Renal cortex interstitium (tissue), 11 donors: ENCODE data around the gene LIMK1. TPM values are rescaled to one million over a fixed set of nuclear protein-coding genes. Genes with fewer than 3 reads are reported as not detected.

Experiments
- DNase-seq, 11 donors: peaks; one replicate each; pipeline ENCODE4 v3.0.0-alpha.2; 2013; ENCODE audit warnings: low read depth in 9 of 11, low spot score in 4 of 11; ENCODE audit errors: extremely low read depth in 1 of 11
- polyA plus RNA-seq, 3 donors: library from polyadenylated mRNA; unstranded; fragments of 120-200 nt; gene quantifications; one replicate each; pipeline ENCODE4 v1.2.1, GENCODE V29; 2013; ENCODE audit not compliant: insufficient read length in 3 of 3

LIMK1 gene
- polyA plus RNA-seq, 3 donors: 18.3 to 26.6 (median 25.1) TPM

DNA sequence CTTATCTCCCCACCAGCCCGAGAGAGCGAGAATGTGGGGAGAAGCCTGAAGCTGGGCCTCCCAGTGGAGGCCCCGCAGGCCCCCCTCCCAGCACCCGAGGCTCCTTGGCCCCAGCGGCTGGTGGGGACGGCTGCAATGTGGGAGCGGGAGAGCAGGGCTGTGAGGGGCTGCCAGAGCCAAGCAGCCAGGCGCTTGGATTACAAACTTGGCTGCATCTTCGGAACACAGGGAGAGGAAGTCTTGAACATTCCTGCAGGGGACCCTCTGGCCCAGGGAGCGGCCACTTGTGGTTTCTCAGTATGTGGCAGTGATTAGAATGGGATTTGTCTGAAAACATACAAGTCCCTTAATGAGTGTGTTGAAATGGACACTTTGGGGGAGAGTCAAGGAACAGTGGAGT, 32.4 kb upstream of the LIMK1 start:
- DNase-seq: no peak

DNA sequence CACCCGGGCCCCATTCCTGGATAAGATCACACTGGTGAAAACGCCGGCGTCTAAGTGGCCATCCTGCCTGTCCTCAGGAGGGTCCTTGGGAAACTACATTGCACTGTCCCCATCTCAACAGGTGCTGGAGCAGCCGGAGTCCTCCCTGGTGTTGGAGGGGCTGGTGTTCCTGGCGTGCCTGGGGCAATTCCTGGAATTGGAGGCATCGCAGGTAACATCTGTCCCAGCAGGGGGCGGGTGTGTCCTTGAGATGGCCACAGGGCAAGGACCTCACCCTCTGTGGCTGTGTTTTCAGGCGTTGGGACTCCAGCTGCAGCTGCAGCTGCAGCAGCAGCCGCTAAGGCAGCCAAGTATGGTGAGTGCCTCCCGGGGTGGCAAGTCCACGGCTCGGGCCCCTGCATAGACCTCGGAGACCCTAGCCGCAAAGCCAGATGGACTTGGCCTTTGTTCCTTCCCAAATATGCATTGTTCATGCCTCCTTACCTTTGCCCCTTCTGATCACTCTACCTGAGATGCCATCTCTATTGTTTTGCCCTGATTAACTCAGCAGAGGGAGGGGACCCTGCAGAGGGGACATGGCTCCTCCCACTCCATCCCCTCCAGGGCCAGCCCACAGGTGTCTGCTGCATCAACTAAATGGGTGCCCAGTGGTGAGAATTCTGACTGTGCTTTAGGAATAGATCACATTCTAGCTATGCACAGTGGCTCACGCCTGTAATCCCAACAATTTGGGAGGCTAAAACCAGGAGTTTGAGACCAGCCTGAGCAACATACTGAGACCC, 31.8 kb upstream of the LIMK1 start:
- DNase-seq: no peak

DNA sequence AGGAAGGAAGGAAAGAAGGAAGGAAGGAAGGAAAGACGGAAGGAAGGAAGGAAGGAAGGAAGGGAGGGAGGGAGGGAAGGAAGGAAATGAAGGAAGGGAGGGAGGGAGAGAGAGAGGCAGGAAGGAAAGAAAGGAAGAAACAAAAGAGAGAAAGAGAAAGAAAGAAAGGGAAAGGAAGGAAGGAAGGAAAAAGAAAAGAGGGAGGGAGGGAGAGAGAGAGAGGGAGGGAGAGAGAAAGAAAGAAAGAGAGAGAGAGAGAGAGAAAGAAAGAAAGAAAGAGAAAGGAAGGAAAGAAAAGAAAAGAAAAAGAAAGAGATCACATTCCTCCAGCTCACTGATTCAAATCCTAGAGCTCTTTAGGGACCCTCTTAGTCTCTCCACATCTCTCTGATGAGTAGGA, 31.0 kb upstream of the LIMK1 start:
- DNase-seq: no peak

DNA sequence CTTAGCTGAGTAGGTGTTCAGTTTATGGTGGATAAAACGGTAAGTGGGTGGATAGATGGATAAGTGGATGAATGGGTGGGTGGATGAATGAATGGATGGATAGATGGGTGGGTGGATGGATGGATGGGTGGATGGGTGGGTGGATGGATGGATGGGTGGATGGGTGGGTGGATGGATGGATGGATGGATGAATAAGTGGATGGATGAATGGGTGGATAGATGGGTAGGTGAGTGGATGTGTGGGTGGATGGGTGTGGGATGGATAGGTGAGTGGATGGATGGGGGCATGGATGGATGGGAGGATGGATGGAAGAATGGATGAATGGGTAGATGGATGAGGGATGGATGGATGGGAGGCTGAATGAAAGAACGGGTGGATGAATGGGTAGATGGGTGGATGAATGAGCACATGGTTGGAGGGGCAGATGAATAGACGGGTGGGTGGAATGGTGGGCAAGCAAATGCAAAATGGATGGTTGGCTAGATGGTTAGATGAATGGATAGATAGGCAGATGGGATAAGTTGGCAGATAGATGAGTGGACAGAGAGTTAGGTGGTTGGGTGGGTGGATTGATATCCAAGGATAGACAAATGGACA, 29.9 kb upstream of the LIMK1 start:
- no peak for DNase-seq

DNA sequence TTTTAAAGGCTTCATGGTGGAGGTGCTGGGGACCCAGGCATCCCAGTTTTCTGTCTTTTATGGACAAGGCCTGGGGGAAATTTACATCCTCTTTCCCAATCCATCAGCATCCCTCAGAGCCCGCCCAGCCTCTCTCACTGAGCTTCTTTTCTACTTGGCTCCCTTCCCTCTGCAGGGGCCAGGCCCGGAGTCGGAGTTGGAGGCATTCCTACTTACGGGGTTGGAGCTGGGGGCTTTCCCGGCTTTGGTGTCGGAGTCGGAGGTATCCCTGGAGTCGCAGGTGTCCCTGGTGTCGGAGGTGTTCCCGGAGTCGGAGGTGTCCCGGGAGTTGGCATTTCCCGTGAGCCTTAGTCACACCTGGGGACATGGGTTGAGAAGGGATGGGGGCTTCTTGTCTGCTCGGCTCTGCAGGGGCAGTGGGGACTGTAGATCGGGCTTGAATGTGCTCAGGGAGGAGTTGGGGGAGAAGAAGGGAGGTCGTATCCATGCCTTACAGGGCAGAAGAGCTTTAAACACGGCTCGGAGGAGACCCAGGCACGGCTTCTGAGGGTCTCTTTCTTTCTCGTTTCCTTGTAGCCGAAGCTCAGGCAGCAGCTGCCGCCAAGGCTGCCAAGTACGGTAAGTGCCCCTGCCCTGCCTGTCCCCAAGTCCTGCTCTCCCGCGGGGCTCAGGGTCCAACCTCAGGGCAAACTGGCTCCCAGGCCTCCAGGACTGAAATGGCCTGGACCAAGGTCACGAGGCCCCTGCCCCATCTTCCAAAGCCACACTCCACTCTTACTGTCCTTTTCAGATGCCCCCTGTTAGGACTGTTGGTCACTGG, 27.3 kb upstream of the LIMK1 start:
- DNase-seq: no peak

DNA sequence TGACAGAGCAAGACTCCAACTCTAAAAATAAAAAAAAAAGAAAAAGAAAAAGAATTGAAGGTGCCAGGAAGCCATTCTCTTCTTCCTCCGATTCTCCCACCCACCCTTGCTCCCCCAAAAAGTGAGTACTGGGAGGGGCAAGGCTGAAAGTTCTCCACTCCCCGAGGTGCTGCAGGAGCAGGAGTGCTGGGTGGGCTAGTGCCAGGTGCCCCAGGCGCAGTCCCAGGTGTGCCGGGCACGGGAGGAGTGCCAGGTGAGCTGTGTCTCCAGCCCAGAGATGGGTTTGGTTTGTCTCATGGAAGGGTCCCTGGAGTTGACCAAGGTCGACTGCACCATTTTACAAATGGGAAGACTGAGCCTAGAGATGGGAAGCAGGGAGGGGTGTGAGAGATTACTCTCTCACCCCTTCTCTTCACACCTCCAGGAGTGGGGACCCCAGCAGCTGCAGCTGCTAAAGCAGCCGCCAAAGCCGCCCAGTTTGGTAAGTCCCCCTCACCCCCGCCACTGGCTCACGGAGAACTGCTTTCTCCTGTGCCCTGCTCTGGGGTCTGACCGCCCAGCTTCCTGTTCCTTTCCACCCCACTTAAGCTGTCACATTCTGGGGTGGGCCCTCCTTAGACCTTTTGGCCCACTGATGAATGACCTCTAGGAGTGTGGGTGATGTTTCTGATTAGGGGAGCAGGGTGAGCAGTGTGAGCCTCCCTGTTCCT, 26.2 kb upstream of the LIMK1 start:
- no peak for DNase-seq

DNA sequence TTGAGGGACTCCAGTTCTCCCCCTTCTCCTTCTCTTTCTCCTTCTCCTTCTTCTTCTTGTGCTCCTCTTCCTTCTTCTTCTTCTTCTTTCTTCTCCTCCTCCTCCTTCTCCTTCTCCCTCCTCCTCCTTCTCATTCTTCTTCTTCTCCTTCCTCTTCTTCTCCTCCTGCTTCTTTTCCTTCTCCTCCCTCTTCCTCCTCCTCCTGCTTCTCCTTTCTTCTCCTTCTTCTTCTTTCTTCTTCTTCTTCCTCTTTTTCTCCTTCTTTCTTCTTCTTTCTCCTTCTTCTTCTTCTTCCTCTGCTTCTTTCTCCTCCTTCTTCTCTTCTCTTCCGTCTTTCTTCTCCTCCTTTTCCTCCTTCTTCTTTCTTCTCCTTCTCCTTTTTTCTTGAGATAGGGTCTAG, 25.6 kb upstream of the LIMK1 start:
- DNase-seq: no peak

DNA sequence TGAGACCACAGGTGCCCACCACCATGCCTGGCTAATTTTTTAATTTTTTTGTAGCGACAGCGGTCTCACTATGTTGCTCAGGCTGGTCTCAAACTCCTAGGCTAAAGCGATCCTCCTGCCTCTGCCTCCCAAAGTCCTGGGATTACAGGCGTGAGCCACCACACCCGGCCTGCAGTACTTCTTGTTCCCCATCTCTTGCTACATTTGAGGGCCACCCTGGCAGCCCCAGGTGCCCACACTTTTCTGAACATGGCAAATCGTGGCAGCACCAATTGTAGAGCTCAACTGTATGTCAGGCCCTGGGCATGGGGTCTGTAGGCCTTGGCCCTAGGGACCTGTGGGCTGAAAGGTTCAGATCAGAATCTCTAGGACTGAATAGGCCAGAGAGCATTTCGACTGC, 25.1 kb upstream of the LIMK1 start:
- DNase-seq: no peak

DNA sequence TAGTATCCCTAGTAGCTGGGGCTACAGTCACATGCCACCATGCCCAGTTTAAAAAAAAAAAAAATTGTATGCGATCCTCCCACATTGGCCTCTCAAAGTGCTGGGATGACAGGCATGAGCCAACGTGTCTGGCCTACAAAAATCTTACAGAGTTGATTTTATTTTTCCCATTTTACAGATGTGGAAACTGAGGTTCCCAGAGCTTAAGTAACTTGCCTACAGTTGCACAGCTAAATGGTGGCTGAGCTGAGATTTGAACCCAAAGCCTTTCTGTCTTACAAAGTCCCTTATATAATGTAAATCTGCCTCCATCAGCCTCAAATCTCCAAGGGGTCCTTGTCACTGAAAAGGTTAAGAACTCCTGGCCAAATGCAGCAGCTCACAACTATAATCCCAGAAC, 24.6 kb upstream of the LIMK1 start:
- DNase-seq: no peak

DNA sequence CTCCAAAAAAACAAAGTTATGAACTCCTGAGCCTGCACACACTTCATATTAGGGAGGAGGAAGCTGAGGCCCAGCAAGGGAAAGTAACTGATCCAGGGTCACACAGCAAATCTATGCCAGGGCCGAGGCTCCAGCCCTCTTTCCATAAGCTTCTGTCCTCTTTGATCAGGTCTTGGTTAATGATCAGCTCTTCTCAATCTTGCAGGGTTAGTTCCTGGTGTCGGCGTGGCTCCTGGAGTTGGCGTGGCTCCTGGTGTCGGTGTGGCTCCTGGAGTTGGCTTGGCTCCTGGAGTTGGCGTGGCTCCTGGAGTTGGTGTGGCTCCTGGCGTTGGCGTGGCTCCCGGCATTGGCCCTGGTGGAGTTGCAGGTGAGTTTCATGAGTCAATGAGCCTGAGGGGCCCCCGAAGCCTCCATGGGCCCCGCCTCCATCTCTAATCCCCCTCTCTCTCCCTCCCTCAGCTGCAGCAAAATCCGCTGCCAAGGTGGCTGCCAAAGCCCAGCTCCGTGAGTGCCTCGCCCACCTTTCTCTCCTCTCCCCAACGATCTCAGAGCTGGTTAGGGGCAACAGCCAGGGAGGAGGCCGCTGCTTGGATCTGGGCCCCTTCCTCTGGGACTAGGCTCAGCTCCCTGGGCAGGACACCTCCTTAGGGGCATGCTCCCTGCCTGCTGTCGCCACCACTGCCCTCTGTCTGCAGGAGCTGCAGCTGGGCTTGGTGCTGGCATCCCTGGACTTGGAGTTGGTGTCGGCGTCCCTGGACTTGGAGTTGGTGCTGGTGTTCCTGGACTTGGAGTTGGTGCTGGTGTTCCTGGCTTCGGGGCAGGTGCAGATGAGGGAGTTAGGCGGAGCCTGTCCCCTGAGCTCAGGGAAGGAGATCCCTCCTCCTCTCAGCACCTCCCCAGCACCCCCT, 23.7 kb upstream of the LIMK1 start:
- no peak for DNase-seq

DNA sequence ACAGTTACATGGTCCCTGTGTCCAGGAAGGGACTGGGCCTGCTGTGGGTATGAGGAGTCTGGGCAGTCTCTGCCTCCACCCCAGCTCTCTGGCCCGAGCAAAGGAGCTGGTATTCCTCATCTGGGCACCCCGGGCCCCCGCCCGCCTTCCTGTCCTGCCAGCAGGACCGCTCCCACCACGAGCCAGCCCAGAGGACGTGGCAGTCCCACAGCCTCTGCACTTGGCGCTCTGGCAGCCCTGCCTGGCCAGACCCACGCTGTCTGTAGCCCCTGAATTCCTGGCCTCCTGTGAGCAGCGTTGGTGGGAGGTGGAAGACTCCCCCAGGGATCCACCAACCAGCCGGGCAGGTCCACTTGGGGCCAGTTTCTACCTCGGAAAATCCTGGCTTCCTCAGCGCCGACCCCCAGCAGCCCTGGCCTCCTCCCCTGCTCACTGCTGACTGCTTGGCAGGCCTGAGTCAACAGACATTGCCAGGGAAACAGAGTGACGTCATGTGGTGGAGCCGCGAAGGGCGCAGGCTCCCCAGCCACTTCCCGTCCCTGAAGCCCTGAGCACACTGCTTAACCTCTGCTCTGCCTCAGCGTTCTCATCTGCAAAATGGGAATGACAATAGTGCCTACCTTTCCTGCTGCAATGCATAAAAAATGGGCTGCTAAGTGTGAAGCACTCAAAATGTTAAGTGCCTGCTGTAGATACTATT, 21.6 kb upstream of the LIMK1 start:
- peak in 4 of 11 donors; percentile 25 to 54 (median 44) for DNase-seq

DNA sequence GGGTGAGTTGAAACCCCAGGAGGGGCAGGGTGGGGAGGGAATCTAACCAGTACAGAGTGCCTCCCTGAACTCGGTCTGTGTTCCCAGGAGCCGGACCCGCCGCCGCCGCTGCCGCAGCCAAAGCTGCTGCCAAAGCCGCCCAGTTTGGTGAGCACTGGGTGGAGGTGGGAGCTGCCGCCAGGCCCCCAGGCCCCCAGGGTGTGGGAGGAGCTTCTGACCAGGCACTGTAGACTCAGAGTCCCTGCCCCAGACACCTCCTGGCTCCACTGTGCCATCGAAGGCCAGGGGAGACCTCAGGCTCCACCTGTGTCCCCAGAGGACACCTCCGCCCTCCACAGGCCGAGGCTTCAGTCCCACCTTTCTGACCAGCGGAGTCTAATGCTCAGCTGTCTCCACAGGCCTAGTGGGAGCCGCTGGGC, 20.4 kb upstream of the LIMK1 start:
- no peak for DNase-seq

DNA sequence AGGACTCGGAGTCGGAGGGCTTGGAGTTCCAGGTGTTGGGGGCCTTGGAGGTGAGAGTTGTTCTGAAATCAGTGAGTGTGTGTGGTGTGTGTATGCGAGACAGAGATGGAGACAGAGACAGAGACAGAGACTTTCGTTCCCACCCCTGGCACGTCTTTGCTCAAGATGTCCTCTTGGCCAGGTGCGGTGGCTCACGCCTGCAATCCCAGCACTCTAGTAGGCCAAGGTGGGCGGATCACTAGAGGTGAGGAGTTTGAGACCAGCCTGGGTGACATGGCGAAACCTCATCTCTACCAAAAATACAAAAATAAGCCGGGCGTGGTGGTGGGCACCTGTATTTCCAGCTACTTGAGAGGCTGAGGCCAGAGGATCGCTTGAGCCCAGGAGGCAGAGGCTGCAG, 20.0 kb upstream of the LIMK1 start:
- DNase-seq: no peak

DNA sequence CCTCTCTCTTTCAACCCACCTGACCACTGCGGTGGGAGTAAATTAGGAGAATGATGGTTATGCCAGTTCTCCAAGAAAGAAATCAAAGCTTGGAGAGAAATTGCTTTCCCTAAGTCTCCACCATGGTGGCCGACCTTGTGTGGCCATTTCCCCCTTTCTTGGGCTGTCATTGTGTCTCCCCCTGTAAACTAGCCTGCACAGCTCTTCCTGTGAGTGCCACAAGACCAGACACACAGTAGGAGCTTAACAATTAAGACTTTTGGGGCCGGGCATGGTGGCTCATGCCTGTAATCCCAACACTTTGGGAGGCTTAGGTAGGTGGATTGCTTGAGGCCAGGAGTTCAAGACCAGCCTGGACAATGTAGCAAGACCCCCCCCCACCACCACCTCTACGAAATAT, 18.9 kb upstream of the LIMK1 start:
- DNase-seq: no peak

DNA sequence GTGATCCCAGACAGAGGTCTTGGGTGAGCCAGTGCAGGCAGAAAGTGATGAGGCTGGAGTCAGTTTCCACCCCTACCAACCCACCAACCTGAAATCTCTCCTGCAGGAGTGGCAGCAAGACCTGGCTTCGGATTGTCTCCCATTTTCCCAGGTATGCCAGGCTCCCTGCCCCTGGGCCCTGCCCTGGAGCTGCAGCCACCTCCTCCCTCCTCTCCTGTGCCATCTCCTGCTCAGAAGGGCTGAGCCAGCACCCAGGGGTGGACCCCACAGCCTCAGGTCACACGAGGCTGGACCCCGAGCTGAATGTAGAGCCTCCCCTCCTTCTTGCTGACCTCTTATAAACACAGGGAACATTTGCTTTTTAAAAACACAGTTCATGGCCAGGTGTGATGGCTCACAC, 17.0 kb upstream of the LIMK1 start:
- DNase-seq: no peak

DNA sequence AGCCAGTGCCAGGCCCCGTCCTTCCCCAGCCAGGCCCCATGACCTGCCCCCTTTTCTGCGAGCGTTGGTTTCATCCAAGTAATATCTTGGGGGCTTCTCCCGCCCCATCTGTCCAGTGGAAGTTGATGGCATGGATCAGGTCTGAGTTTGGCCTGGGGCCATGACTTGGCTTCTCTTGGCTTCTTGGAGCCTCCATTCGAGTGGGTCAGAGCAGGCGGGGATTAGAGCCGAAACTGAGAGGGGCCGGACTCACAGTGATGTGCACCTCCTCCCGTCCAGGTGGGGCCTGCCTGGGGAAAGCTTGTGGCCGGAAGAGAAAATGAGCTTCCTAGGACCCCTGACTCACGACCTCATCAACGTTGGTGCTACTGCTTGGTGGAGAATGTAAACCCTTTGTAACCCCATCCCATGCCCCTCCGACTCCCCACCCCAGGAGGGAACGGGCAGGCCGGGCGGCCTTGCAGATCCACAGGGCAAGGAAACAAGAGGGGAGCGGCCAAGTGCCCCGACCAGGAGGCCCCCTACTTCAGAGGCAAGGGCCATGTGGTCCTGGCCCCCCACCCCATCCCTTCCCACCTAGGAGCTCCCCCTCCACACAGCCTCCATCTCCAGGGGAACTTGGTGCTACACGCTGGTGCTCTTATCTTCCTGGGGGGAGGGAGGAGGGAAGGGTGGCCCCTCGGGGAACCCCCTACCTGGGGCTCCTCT, 15.1 kb upstream of the LIMK1 start:
- DNase-seq: no peak

DNA sequence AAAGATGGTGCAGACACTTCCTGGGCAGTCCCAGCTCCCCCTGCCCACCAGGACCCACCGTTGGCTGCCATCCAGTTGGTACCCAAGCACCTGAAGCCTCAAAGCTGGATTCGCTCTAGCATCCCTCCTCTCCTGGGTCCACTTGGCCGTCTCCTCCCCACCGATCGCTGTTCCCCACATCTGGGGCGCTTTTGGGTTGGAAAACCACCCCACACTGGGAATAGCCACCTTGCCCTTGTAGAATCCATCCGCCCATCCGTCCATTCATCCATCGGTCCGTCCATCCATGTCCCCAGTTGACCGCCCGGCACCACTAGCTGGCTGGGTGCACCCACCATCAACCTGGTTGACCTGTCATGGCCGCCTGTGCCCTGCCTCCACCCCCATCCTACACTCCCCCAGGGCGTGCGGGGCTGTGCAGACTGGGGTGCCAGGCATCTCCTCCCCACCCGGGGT, 14.5 kb upstream of the LIMK1 start:
- no peak for DNase-seq
